ENCODE data around the gene INTS4.

The INTS4 gene

GRCh38 chr11:77876045-77876444 is 118.4 kb downstream of the INTS4 start:
- CTCF ChIA-PET, result interaction anchor here (0.7 kb wide), 1 partner anchor 37 kb away, joined by 5 read pairs; no protein-coding TSS in a partner anchor
- Histone ChIP-seq H3K4me1 (ENCODE audit: control insufficient read depth, insufficient read depth, low read length) (no peaks in the 10 kb centered on the region), H3K36me3 (ENCODE audit: control insufficient read depth in 2 of 2, insufficient read depth in 1 of 2, low read length in 2 of 2) (peaks cover 0 to 82% of the 10 kb centered on the region in 2 experiments; a peak in 1 of 3 replicates), H3K4me3 (ENCODE audit: low read depth, low read length) (no peak overlapping the region), H3K9me3 (ENCODE audit: control insufficient read depth, insufficient read depth, low read depth, low read length) (no peaks in the 10 kb centered on the region), H3K27ac (ENCODE audit: extremely low read depth, low read depth, low read length) (no peak overlapping the region)
- POLR2A ChIA-PET, result interaction anchor here (1.4 kb wide), 1 partner anchor 119 kb away, joined by 3 read pairs; no protein-coding TSS in a partner anchor
- no peak for TF ChIP-seq ZNF211 (tag by site-specific recombination; IDR thresholded peaks at IDR 0.05; ENCODE audit: low read depth)
- no peak for TF ChIP-seq ZNF146 (tag by site-specific recombination; IDR thresholded peaks at IDR 0.05)
- TF ChIP-seq ZSCAN30 (tag by site-specific recombination; IDR thresholded peaks at IDR 0.05), result no peak
- TF ChIP-seq RBAK (tag by site-specific recombination; IDR thresholded peaks at IDR 0.05), result no peak
- no peak for TF ChIP-seq ZNF366 (tag by site-specific recombination; conservative IDR thresholded peaks at IDR 0.05)
- TF ChIP-seq ZNF529 (tag by site-specific recombination; IDR thresholded peaks at IDR 0.05; ENCODE audit: insufficient replicate concordance), result no peak
- TF ChIP-seq, protein P1, sequence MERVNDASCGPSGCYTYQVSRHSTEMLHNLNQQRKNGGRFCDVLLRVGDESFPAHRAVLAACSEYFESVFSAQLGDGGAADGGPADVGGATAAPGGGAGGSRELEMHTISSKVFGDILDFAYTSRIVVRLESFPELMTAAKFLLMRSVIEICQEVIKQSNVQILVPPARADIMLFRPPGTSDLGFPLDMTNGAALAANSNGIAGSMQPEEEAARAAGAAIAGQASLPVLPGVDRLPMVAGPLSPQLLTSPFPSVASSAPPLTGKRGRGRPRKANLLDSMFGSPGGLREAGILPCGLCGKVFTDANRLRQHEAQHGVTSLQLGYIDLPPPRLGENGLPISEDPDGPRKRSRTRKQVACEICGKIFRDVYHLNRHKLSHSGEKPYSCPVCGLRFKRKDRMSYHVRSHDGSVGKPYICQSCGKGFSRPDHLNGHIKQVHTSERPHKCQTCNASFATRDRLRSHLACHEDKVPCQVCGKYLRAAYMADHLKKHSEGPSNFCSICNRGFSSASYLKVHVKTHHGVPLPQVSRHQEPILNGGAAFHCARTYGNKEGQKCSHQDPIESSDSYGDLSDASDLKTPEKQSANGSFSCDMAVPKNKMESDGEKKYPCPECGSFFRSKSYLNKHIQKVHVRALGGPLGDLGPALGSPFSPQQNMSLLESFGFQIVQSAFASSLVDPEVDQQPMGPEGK (tag by site-specific recombination; IDR thresholded peaks at IDR 0.05), result no peak
- no peak for TF ChIP-seq ZNF473 (tag by site-specific recombination; IDR thresholded peaks at IDR 0.05)
- TF ChIP-seq ZNF501 (tag by site-specific recombination; IDR thresholded peaks at IDR 0.05), result no peak
- TF ChIP-seq ZNF16 (tag by site-specific recombination; IDR thresholded peaks at IDR 0.05; ENCODE audit: low read depth), result no peak
- no peak for TF ChIP-seq ZNF404 (tag by site-specific recombination; IDR thresholded peaks at IDR 0.05)
- TF ChIP-seq, protein P2, sequence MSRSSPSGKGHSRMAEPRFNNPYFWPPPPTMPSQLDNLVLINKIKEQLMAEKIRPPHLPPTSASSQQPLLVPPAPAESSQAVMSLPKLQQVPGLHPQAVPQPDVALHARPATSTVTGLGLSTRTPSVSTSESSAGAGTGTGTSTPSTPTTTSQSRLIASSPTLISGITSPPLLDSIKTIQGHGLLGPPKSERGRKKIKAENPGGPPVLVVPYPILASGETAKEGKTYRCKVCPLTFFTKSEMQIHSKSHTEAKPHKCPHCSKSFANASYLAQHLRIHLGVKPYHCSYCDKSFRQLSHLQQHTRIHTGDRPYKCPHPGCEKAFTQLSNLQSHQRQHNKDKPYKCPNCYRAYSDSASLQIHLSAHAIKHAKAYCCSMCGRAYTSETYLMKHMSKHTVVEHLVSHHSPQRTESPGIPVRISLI (tag by site-specific recombination; IDR thresholded peaks at IDR 0.05), result no peak
- TF ChIP-seq ZNF169 (tag by site-specific recombination; IDR thresholded peaks at IDR 0.05), result no peak
- TF ChIP-seq ZNF701 (tag by site-specific recombination; IDR thresholded peaks at IDR 0.05), result no peak
- TF ChIP-seq, protein P3, sequence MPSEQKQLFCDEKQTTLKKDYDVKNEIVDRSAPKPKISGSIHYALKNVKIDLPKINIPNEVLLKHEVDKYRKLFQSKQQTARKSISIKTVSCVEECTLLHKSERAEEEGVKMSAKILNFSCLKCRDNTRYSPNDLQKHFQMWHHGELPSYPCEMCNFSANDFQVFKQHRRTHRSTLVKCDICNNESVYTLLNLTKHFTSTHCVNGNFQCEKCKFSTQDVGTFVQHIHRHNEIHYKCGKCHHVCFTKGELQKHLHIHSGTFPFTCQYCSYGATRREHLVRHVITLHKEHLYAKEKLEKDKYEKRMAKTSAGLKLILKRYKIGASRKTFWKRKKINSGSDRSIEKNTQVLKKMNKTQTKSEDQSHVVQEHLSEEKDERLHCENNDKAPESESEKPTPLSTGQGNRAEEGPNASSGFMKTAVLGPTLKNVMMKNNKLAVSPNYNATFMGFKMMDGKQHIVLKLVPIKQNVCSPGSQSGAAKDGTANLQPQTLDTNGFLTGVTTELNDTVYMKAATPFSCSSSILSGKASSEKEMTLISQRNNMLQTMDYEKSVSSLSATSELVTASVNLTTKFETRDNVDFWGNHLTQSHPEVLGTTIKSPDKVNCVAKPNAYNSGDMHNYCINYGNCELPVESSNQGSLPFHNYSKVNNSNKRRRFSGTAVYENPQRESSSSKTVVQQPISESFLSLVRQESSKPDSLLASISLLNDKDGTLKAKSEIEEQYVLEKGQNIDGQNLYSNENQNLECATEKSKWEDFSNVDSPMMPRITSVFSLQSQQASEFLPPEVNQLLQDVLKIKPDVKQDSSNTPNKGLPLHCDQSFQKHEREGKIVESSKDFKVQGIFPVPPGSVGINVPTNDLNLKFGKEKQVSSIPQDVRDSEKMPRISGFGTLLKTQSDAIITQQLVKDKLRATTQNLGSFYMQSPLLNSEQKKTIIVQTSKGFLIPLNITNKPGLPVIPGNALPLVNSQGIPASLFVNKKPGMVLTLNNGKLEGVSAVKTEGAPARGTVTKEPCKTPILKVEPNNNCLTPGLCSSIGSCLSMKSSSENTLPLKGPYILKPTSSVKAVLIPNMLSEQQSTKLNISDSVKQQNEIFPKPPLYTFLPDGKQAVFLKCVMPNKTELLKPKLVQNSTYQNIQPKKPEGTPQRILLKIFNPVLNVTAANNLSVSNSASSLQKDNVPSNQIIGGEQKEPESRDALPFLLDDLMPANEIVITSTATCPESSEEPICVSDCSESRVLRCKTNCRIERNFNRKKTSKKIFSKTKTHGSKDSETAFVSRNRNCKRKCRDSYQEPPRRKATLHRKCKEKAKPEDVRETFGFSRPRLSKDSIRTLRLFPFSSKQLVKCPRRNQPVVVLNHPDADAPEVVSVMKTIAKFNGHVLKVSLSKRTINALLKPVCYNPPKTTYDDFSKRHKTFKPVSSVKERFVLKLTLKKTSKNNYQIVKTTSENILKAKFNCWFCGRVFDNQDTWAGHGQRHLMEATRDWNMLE (tag by site-specific recombination; conservative IDR thresholded peaks at IDR 0.05; ENCODE audit: low read depth), result no peak
- TF ChIP-seq ZNF248 (tag by site-specific recombination; IDR thresholded peaks at IDR 0.05), result no peak
- TF ChIP-seq SP7 (tag by site-specific recombination; IDR thresholded peaks at IDR 0.05), result no peak
- TF ChIP-seq GFI1B (tag by site-specific recombination; IDR thresholded peaks at IDR 0.05), result no peak
- TF ChIP-seq ZNF274 (IDR thresholded peaks at IDR 0.05; ENCODE audit: low read length), result no peak
- TF ChIP-seq ZNF274 (tag by site-specific recombination; IDR thresholded peaks at IDR 0.05; ENCODE audit: borderline replicate concordance), result no peak
